ENCODE measurements around the gene A1CF.

The A1CF gene

DNA sequence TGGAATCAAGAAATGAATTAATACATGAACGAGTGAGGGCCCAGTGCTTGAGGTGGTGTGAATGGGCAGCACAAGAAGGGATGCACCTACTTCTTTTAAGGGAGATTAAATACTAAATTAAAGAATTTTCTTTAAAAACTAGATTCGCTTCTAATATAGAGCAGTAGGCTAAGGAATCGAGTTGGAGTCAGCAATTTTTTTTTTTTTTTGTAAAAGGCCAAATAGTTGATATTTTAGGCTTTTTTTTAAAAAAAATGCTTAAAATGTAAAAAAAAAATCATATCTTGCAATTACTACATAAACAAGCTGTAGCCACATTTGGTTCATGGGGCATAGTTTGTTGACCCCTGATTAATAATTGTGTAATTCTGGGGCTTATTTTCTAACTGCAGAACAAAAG is 31.9 kb downstream of the A1CF start:
- DNase-seq (ENCODE audit: extremely low read depth, low read depth): no peak
- no peak overlapping the region for H3K4me3 ChIP-seq (replicated peaks; ENCODE audit: low read depth, low read length)
- TF ChIP-seq, protein P1, sequence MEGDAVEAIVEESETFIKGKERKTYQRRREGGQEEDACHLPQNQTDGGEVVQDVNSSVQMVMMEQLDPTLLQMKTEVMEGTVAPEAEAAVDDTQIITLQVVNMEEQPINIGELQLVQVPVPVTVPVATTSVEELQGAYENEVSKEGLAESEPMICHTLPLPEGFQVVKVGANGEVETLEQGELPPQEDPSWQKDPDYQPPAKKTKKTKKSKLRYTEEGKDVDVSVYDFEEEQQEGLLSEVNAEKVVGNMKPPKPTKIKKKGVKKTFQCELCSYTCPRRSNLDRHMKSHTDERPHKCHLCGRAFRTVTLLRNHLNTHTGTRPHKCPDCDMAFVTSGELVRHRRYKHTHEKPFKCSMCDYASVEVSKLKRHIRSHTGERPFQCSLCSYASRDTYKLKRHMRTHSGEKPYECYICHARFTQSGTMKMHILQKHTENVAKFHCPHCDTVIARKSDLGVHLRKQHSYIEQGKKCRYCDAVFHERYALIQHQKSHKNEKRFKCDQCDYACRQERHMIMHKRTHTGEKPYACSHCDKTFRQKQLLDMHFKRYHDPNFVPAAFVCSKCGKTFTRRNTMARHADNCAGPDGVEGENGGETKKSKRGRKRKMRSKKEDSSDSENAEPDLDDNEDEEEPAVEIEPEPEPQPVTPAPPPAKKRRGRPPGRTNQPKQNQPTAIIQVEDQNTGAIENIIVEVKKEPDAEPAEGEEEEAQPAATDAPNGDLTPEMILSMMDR (IDR thresholded peaks at IDR 0.05; ENCODE audit: low read depth, low read length, missing control alignments): no peak

DNA sequence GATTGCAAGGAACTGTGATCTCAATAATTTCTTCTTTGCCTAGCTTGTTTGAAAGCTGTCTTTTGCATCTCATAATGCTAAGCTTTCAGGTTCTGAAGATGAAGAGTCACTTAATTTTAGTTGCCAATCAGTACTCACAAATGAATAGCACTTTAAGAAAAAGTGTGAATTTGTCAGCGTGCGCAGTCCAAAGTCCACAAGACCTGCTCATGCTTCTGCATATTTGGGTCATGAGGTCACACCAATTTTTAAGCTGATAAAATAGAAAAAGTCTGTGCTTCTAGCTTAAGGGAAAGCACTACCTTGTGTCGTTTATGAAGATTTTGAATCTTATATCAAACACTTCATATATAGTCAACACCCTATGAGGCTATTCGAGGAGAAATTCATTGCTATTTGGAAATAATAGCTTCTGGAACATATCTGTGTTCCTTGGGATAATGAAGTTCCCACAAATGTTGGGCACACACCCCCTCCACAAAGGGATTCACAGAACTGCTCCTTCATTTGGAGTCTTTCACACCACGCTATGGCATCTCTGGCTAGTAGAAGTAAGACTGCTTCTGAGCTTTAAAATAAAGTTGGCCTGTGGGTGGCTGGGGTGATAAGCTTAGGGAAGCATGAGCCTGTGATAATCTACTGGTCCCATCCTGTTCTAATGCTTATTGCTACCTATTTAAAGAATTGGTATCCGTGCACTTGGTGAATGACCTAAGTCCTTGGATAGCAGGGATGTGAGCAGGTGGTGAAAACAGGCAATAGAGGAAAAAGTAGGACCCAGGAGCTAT is 33.3 kb downstream of the A1CF start:
- no peak overlapping the region for H3K4me3 ChIP-seq (replicated peaks; ENCODE audit: low read depth, low read length)
- DNase-seq (ENCODE audit: extremely low read depth, low read depth): no peak
- TF ChIP-seq, protein P1 (IDR thresholded peaks at IDR 0.05; ENCODE audit: low read depth, low read length, missing control alignments): no peak

DNA sequence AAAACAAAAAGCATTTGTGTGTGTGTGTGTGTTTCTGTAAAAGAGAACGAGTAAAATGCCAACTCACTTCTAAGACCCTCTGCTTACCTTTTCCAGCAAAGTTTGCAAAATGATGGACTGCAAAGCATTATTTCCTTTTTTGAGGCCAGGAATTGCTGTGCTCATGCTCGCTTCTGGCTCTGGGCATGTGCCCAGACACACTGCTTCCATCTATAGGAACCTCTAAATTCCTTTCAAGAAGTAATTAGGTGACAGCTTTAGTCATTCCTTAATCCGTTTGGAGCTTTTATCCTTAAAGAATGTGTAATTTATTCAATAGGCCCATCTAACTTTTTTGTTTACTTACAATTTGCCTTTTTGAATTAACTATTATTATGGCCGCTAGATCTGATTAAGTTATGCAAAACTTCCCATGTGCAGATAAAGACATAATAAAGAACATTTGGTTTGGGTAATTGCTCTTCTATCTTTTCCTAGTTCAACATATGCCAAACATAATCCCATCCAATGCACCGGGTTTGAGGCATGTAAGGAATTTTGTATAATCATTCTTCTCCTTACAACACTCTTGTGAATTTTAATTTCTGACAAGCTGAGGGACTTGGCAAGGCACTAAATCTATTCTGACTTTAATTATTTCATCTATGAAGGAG is 34.7 kb downstream of the A1CF start:
- TF ChIP-seq, protein P1 (IDR thresholded peaks at IDR 0.05; ENCODE audit: low read depth, low read length, missing control alignments): no peak
- H3K4me3 ChIP-seq (replicated peaks; ENCODE audit: low read depth, low read length): no peak overlapping the region
- no peak for DNase-seq (ENCODE audit: extremely low read depth, low read depth)

DNA sequence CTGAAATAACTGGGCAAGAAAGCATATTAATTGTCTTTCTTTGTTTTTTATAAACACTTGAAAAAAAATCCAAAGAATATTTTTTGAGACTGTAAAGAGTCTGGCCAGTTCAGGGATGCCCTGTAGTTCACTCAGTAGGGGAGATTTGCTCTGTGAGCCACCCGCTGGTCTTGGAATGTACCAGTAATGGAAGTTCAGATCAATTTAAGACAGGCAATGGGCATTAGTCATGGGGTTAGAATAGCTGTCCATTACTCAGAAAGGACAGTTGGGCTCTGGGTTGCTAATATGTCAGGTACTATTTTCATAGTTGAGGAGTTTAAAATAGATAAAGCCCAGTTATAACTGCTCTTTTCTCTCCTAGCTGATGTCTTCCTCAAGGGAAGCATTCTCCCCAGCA is 38.7 kb downstream of the A1CF start:
- no peak overlapping the region for H3K4me3 ChIP-seq (replicated peaks; ENCODE audit: low read depth, low read length)
- no peak for DNase-seq (ENCODE audit: extremely low read depth, low read depth)
- TF ChIP-seq, protein P1 (IDR thresholded peaks at IDR 0.05; ENCODE audit: low read depth, low read length, missing control alignments): no peak

DNA sequence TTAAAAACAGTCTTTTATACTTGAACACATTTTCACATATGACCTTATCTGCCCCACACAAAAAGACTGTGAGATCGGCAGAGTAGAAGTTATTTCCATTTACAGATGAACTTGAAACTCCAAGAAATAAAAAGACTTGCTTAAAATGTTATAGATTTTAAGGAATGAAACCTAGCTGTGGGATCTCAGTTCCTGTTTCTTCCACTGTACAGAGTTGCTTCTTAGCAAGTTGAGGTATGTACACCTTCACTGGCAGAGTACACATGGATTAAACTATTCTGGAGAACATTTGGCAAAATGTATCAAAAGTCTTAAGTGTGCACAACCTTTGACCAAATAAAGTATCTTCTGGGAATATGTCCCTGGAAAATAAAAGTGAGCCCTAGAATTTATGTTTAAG is 48.3 kb downstream of the A1CF start:
- TF ChIP-seq, protein P1 (IDR thresholded peaks at IDR 0.05; ENCODE audit: low read depth, low read length, missing control alignments): no peak
- DNase-seq (ENCODE audit: extremely low read depth, low read depth): no peak

DNA sequence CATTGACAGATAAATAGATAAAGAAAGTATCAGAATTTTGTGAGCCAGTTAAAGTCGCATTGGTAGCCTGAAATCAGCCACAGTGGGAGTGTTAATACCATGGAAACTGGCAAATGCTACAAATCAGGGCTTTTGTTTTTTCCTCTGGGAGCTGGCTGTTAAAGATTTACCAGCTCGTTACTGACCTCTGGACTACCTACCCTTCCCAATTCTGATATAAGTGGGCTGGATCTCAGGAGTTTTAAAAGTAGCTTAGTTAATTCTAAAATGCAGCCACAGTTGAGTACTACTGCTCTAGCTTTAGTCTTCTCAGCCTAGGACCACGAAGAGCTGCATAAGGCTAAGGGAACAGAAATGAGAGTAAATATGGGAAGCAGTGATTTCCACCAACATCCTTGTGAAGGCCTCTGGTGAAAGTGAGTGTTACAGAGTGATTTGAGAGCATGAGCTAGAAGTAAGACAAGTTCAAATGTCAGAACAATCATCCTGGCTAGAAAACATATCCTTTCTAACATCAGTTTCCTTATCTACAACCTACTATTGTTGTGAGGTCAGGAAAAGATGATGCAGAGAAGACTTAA is 53.2 kb downstream of the A1CF start:
- no peak for DNase-seq (ENCODE audit: extremely low read depth, low read depth)
- H3K4me3 ChIP-seq (replicated peaks; ENCODE audit: low read depth, low read length): no peak overlapping the region
- TF ChIP-seq, protein P1 (IDR thresholded peaks at IDR 0.05; ENCODE audit: low read depth, low read length, missing control alignments): no peak

More for the DNA sequence above, 48.3 kb downstream of the A1CF start:
- no peak overlapping the region for H3K4me3 ChIP-seq (replicated peaks; ENCODE audit: low read depth, low read length)
